NT2/D1 (cell line): ENCODE data around the gene RANBP17.

Experiments
- YY1 ChIP-seq: IDR thresholded peaks from 2 replicates; pipeline ENCODE4 v1.6.1; 2011; ENCODE audit not compliant: insufficient read length, insufficient read depth
- ZNF274 ChIP-seq: IDR thresholded peaks from 2 replicates; pipeline ENCODE4 v1.6.1; 2011; ENCODE audit warnings: mild to moderate bottlenecking, low read depth, low read length

- TF ChIP-seq YY1 (no peak), ZNF274 (no peak)
Observed at GRCh38 chr5:171102877-171103610, 241.2 kb downstream of the RANBP17 start.
